HG02763 (cell line): ENCODE results near the gene RPN2.

ENCODE experiments used
- ATAC-seq: cut with Tn5 transposase; IDR thresholded peaks from one replicate; pipeline ENCODE4 v1.9.1; 2021; ENCODE audit warnings: mild to moderate bottlenecking, moderate library complexity; ENCODE audit not compliant: unreplicated experiment

RPN2 gene

GRCh38 chr20:37290158-37290810 is 111.2 kb downstream of the RPN2 start:
- ATAC-seq = no peak
